K562 (cell line): ENCODE results near the gene SP6. TPM values are rescaled to one million over a fixed set of nuclear protein-coding genes. Genes with fewer than 3 reads are reported as not detected.
A peak's percentile ranks its signal among the peaks of the same experiment; 100 is the strongest.

Experiments
- ATAC-seq: fragments of 200-7000 bp; cut with Tn5 transposase; 3 replicates; pipeline ENCODE4 v1.9.1; 2020; ENCODE audit warnings: moderate library complexity
- BruUV-seq: library from RNA; stranded (reverse); fragments of 400-500 nt; replicated peaks from 2 replicates; lab custom pipeline; 2021; lab: Mats Ljungman, UMichigan
- CTCF ChIA-PET: fragments of 300-600 bp; formaldehyde crosslinking; extraction: SDS; loops from one replicate; lab custom pipeline; 2021; ENCODE audit warnings: low intra/inter-chr PET ratio; lab: Yijun Ruan, JAX
- POLR2A ChIA-PET: fragments of 300-600, 350-650 bp; sonication (Branson Sonifier 250); formaldehyde crosslinking; extraction: SDS; loops from one replicate; lab custom pipeline; 2021; ENCODE audit warnings: antibody characterized with exemption, inconsistent platforms; lab: Yijun Ruan, JAX
- DNase-seq, 4 experiments: peaks; one replicate each; pipeline versions ENCODE4 v3.0.0 to v3.0.0-alpha.2; 2011 to 2018; ENCODE audit warnings: low spot score in 3 of 4, mixed read lengths in 3 of 4; ENCODE audit errors: extremely low read depth in 1 of 4
- FAIRE-seq: peaks from 2 replicates; lab custom pipeline; 2011; peaks lifted over from hg19 to GRCh38; lab: Jason Lieb, UNC
- H2AFZ ChIP-seq: 2 replicates; pipeline ENCODE4 v1.6.0; 2011; ENCODE audit warnings: low read depth, low read length, control low read depth, inconsistent platforms
- H3K27ac ChIP-seq: fragments of 200-600 bp; 3 replicates; pipeline ENCODE4 v1.8.0; 2011; ENCODE audit warnings: low read depth, mild to moderate bottlenecking, control low read depth, inconsistent platforms, low read length, moderate library complexity, mixed read lengths; ENCODE audit errors: extremely low read depth
- H3K27me3 ChIP-seq, 2 experiments: fragments of 300-600 bp in 1 of 2; 2 replicates in 1 of 2; 3 replicates in 1 of 2; pipeline versions ENCODE4 v1.6.0 to v1.8.0; 2011; ENCODE audit warnings: inconsistent platforms in 2 of 2, low read length in 2 of 2, mild to moderate bottlenecking in 1 of 2, mixed read lengths in 1 of 2, moderate library complexity in 1 of 2; ENCODE audit not compliant: control insufficient read depth in 2 of 2, insufficient read depth in 2 of 2
- H3K36me3 ChIP-seq: fragments of 300-600 bp; 3 replicates; pipeline ENCODE4 v1.8.0; 2011; ENCODE audit warnings: mild to moderate bottlenecking, low read length, inconsistent platforms; ENCODE audit not compliant: control insufficient read depth, insufficient read depth
- H3K4me1 ChIP-seq, 2 experiments: fragments of 200-600 bp in 1 of 2; replicated peaks in 1 of 2; 2 replicates in 1 of 2; 3 replicates in 1 of 2; pipeline versions ENCODE4 v1.5.1 to v1.8.0; 2011; ENCODE audit warnings: inconsistent platforms in 2 of 2, low read length in 2 of 2, mild to moderate bottlenecking in 1 of 2, mixed read lengths in 1 of 2, moderate library complexity in 1 of 2; ENCODE audit not compliant: control insufficient read depth in 2 of 2, insufficient read depth in 2 of 2
- H3K4me2 ChIP-seq: 2 replicates; pipeline ENCODE4 v1.6.1; 2011; ENCODE audit warnings: low read length, control low read depth, inconsistent platforms, mixed read lengths; ENCODE audit not compliant: insufficient read depth
- H3K4me3 ChIP-seq: fragments of 200-600 bp; sonication (generic), shearing (Covaris generic); 2 replicates; pipeline ENCODE4 v1.5.1; 2016; ENCODE audit warnings: control low read depth, inconsistent platforms
- H3K79me2 ChIP-seq: fragments of 200-600 bp; 3 replicates; pipeline ENCODE4 v1.8.0; 2011; ENCODE audit warnings: low read length, inconsistent platforms; ENCODE audit not compliant: control insufficient read depth, insufficient read depth
- H3K9ac ChIP-seq, 2 experiments: 2 replicates each; pipeline versions ENCODE4 v1.6.0 to v1.6.1; 2011; ENCODE audit warnings: low read depth in 2 of 2, low read length in 2 of 2, control low read depth in 1 of 2, inconsistent platforms in 1 of 2, mild to moderate bottlenecking in 1 of 2, mixed read lengths in 1 of 2; ENCODE audit not compliant: insufficient read depth in 1 of 2
- H3K9me1 ChIP-seq: one replicate; pipeline ENCODE4 v1.6.0; 2011; ENCODE audit warnings: inconsistent platforms, mild to moderate bottlenecking, low read length, moderate library complexity; ENCODE audit not compliant: control insufficient read depth, insufficient read depth
- H3K9me3 ChIP-seq: replicated peaks from 2 replicates; pipeline ENCODE4 v1.5.1; 2011; ENCODE audit warnings: low read depth, low read length, inconsistent platforms; ENCODE audit not compliant: control insufficient read depth, insufficient read depth
- H4K20me1 ChIP-seq: replicated peaks from 2 replicates; pipeline ENCODE4 v1.6.1; 2011; ENCODE audit warnings: low read length, inconsistent platforms, mixed read lengths; ENCODE audit not compliant: control insufficient read depth, insufficient read depth
- FOXK1 ChIP-seq: sonication (generic); formaldehyde crosslinking; IDR thresholded peaks from 2 replicates; pipeline ENCODE4 v1.8.0; 2022; ENCODE audit warnings: missing genetic modification reagents, mild to moderate bottlenecking, borderline replicate concordance
- ILF3 ChIP-seq: fragments of 450-650 bp; IDR thresholded peaks from 2 replicates; pipeline ENCODE4 v1.6.1; 2018; ENCODE audit warnings: antibody characterized with exemption, mild to moderate bottlenecking, moderate library complexity, borderline replicate concordance
- ZBTB2 ChIP-seq: fragments of 450-650 bp; IDR thresholded peaks from 2 replicates; pipeline ENCODE4 v1.6.1; 2016; ENCODE audit warnings: antibody characterized with exemption
- ZBTB7A ChIP-seq: IDR thresholded peaks from 2 replicates; pipeline ENCODE4 v1.6.1; 2011; ENCODE audit warnings: low read depth, mild to moderate bottlenecking, low read length, moderate library complexity, borderline replicate concordance; ENCODE audit not compliant: control insufficient read depth
- ZNF212 ChIP-seq: fragments of 450-650 bp; formaldehyde crosslinking; IDR thresholded peaks from 2 replicates; pipeline ENCODE4 v1.4.0; 2020; ENCODE audit warnings: mild to moderate bottlenecking
- WGBS: fragments of 100-300 bp; shearing (Covaris generic); methylation state at CpG from one replicate; pipeline ENCODE4 v1.1.6; 2016; ENCODE audit warnings: low coverage, mixed read lengths; ENCODE audit not compliant: insufficient coverage; ENCODE audit errors: missing lambda C conversion rate; 5-methylcytosine and 5-hydroxymethylcytosine counted together
- in situ Hi-C: fragments of 300-500 bp; cut with MboI; formaldehyde crosslinking; loops from 4 replicates; pipeline ENCODE4 v1.15.0; 2018; ENCODE audit warnings: inconsistent platforms, mixed read lengths
- intact Hi-C: fragments of 100-400 bp; cut with micrococcal nuclease; formaldehyde crosslinking; loops from 2 replicates; pipeline ENCODE4 v1.14.2; 2022
- polyA plus RNA-seq, 8 experiments: library from polyadenylated mRNA; depleted of rRNA in 4 of 8; stranded (reverse) in 5 of 8; unstranded in 3 of 8; fragments of >200 nt; fragmentation: Nextera tagmentation in 2 of 8; fragmentation: Illumina TruSeq in 1 of 8; extraction: Ambion mirVana in 2 of 8; extraction: Trizol in 1 of 8; gene quantifications; 2 replicates each; pipeline versions ENCODE4 v1.2.1 to v1.2.3, GENCODE V29; 2011 to 2014; ENCODE audit warnings: inconsistent platforms in 1 of 8, missing spikeins in 1 of 8
- total RNA-seq, 7 experiments: library from RNA; depleted of rRNA in 6 of 7; stranded (reverse); fragments of >200 nt in 6 of 7; fragmentation: Illumina TruSeq in 2 of 7; extraction: Trizol in 2 of 7; gene quantifications; 2 replicates each; pipeline versions ENCODE4 v1.2.1 to v1.2.3, GENCODE V29; 2011 to 2021; ENCODE audit warnings: low replicate concordance in 1 of 7

SP6 gene
- total and polyA plus RNA-seq, 9 of the 15 experiments (the other 6 are each of a cell fraction or from before 2014, with no cell fraction given): 0.11 to 7.9 (median 2.2) TPM

- TF ChIP-seq ZBTB2 (no peak), FOXK1 (no peak), ILF3 (no peak)
Measured at GRCh38 chr17:47811709-47812108, 39.3 kb downstream of the SP6 start (continued).

- CTCF ChIA-PET: interaction anchor here (0.6 kb wide), 1 partner anchor 209 kb away, joined by 5 read pairs; no protein-coding TSS in a partner anchor
- DNase-seq: peak in 1 of 4 experiments; percentile 26
- H3K4me3 ChIP-seq: no peak overlapping the region
Measured at GRCh38 chr17:47810901-47811635, 39.9 kb downstream of the SP6 start.

More at GRCh38 chr17:47810901-47811635, 39.9 kb downstream of the SP6 start:
- Histone ChIP-seq H3K36me3 (peaks cover 40% of the 10 kb centered on the region; the same call in 2 of the 3 replicates), H3K9me1 (peaks cover 6% of the 10 kb centered on the region), H3K4me2 (peak overlapping the region; percentile 57; the same call in 1 of the 2 replicates), H3K79me2 (no peaks in the 10 kb centered on the region), H3K4me1 (peaks cover 22 to 39% of the 10 kb centered on the region in 2 experiments), H3K9ac (peak overlapping the region in 1 of 2 experiments; percentile 67; a peak in 2 of 4 replicates), H3K27ac (peak overlapping the region; percentile 77), H4K20me1 (no peaks in the 10 kb centered on the region), H2AFZ (peak overlapping the region; percentile 22; the same call in 1 of the 2 replicates), H3K27me3 (no peaks in the 10 kb centered on the region), H3K9me3 (no peaks in the 10 kb centered on the region)
- in situ Hi-C loops (no loop called here), intact Hi-C loops (no loop called here)
- TF ChIP-seq ZBTB7A (0 out of 2 replicates have a peak, but pooled peaks have one; percentile 10), ZNF212 (CRISPR knock-in tag) (no peak)
- POLR2A ChIA-PET: interaction anchor here (0.5 to 0.7 kb wide), 3 partner anchors 9 to 1500 kb away, joined by 3 read pairs; no protein-coding TSS in a partner anchor
- ATAC-seq (peak; percentile 14), FAIRE-seq (no peak)
- no TSS peak for BruUV-seq
- 65% methylated on average over 7 of the region's 9 CpGs for WGBS
